Brain microvascular endothelial cell (primary cell): Measurements from ENCODE around the gene PRRC2A.
A peak's percentile ranks its signal among the peaks of the same experiment; 100 is the strongest.

Source experiments
- DNase-seq: peaks from one replicate; pipeline ENCODE4 v3.0.0-alpha.2; 2020
- H3K27ac ChIP-seq: fragments of 250-450 bp; sonication (Bioruptor Pico); 2 replicates; pipeline ENCODE4 v1.5.1; 2020; ENCODE audit warnings: mild to moderate bottlenecking, moderate library complexity
- H3K27me3 ChIP-seq: fragments of 250-450 bp; sonication (Bioruptor Pico); replicated peaks from 2 replicates; pipeline ENCODE4 v1.5.1; 2020; ENCODE audit warnings: mild to moderate bottlenecking
- H3K36me3 ChIP-seq: fragments of 250-450 bp; sonication (Bioruptor Pico); replicated peaks from 2 replicates; pipeline ENCODE4 v1.5.1; 2020; ENCODE audit warnings: mild to moderate bottlenecking
- H3K4me3 ChIP-seq: 2 replicates; pipeline ENCODE4 v1.5.1; 2011; ENCODE audit warnings: low read depth, mild to moderate bottlenecking, control low read depth, low read length, moderate library complexity
- CTCF ChIP-seq: IDR thresholded peaks from 2 replicates; pipeline ENCODE4 v1.5.1; 2011; ENCODE audit warnings: low read depth, mild to moderate bottlenecking, moderate library complexity, low read length, control low read depth, inconsistent platforms; ENCODE audit errors: missing control alignments
- in situ Hi-C: cut with HindIII; loops from 2 replicates; pipeline ENCODE4 v1.10.0; 2017; ENCODE audit warnings: low sequenced_read_pairs, low pct_ligation_motif_present

Gene PRRC2A

GRCh38 chr6:31659649-31660380 lies 39.3 kb downstream of the PRRC2A start:
- TF ChIP-seq CTCF, result no peak
- no peak for DNase-seq
- no peaks in the 10 kb centered on the region for H3K27me3 ChIP-seq
- H3K27ac ChIP-seq, result peak overlapping the region; percentile 43
- in situ Hi-C loops, result no loop called here
- peaks cover 9% of the 10 kb centered on the region for H3K36me3 ChIP-seq
- peak overlapping the region; percentile 87 for H3K4me3 ChIP-seq

- peak within 1 kb of the TSS; percentile 87 for H3K4me3 ChIP-seq
- DNase-seq, result peak; percentile 72
- peak within 1 kb of the TSS; percentile 43 for H3K27ac ChIP-seq
- in situ Hi-C loops, result no loop called here
- peaks cover 9% of the 10 kb centered on the region for H3K36me3 ChIP-seq
- H3K27me3 ChIP-seq, result no peaks in the 10 kb centered on the region
- peak; percentile 8 for TF ChIP-seq CTCF
Measured at GRCh38 chr6:31660381-31661261, 40.1 kb downstream of the PRRC2A start, which contains the start of gene C6orf47. Gene C6orf47, minus strand, starts transcription at chr6:31660778. Its CDS starts 831 bp downstream, at chr6:31659947.

GRCh38 chr6:31661262-31662123 lies 41.0 kb downstream of the PRRC2A start:
- no peak for DNase-seq
- TF ChIP-seq CTCF, result no peak
- H3K27ac ChIP-seq, result peak overlapping the region; percentile 43
- in situ Hi-C loops, result no loop called here
- no peaks in the 10 kb centered on the region for H3K27me3 ChIP-seq
- peak overlapping the region; percentile 87 for H3K4me3 ChIP-seq
- peaks cover 11% of the 10 kb centered on the region for H3K36me3 ChIP-seq

GRCh38 chr6:31662124-31662723 lies 41.7 kb downstream of the PRRC2A start:
- Histone ChIP-seq H3K36me3 (peaks cover 18% of the 10 kb centered on the region), H3K27ac (no peak overlapping the region), H3K4me3 (no peak overlapping the region), H3K27me3 (no peaks in the 10 kb centered on the region)
- TF ChIP-seq CTCF, result no peak
- in situ Hi-C loops, result no loop called here
- no peak for DNase-seq
